A549 (cell line): ENCODE data around the gene SCPEP1.

ENCODE experiments used
- ESRRA ChIP-seq: fragments of 150-350 bp; IDR thresholded peaks from 2 replicates; pipeline ENCODE4 v1.6.1; 2014; ENCODE audit warnings: mild to moderate bottlenecking, low read length, borderline replicate concordance
- KDM5A ChIP-seq: fragments of 200-600 bp; sonication (generic); IDR thresholded peaks from 2 replicates; pipeline ENCODE4 v1.6.1; 2016; ENCODE audit warnings: antibody characterized with exemption, mild to moderate bottlenecking
- RCOR1 ChIP-seq: fragments of 150-350 bp; IDR thresholded peaks from 2 replicates; pipeline ENCODE4 v1.6.1; 2014; ENCODE audit warnings: antibody characterized with exemption, low read length, low read depth

- TF ChIP-seq ESRRA, result no peak
- no peak for TF ChIP-seq RCOR1
- no peak for TF ChIP-seq KDM5A
Observed at GRCh38 chr17:57034807-57035754, 57.1 kb downstream of the SCPEP1 start.
